Body of pancreas (tissue), 4 donors: ENCODE data around the gene MYLK. TPM values are rescaled to one million over a fixed set of nuclear protein-coding genes. Genes with fewer than 3 reads are reported as not detected.

Experiments used
- ATAC-seq: fragments of 150-250 bp; one replicate; pipeline ENCODE4 v1.9.1; 2016
- DNase-seq, 4 donors: peaks; one replicate each; pipeline ENCODE4 v3.0.0-alpha.2; 2019
- H3K27ac ChIP-seq, 4 donors: fragments of 200-600 bp; sonication (generic); 1 replicate in 3 of 4; 2 replicates in 1 of 4; pipeline versions ENCODE4 v1.5.1 to v1.6.1; 2016 to 2019; ENCODE audit warnings: mild to moderate bottlenecking in 1 of 4, mixed read lengths in 1 of 4, moderate library complexity in 1 of 4
- H3K27me3 ChIP-seq, 2 donors: fragments of 200-600 bp; sonication (generic); one replicate each; pipeline ENCODE4 v1.6.0; 2016; ENCODE audit warnings: mild to moderate bottlenecking in 1 of 2
- H3K36me3 ChIP-seq, 2 donors: fragments of 200-600 bp; sonication (generic); replicated peaks in 1 of 2; 2 replicates each; pipeline ENCODE4 v1.5.1; 2016; ENCODE audit warnings: low read depth in 2 of 2; ENCODE audit not compliant: insufficient read depth in 1 of 2
- H3K4me1 ChIP-seq: fragments of 200-600 bp; sonication (generic); one replicate; pipeline ENCODE4 v1.6.0; 2016
- H3K4me3 ChIP-seq, 2 donors: fragments of 200-600 bp; sonication (generic); 1 replicate in 1 of 2; 2 replicates in 1 of 2; pipeline ENCODE4 v1.5.1; 2016 to 2019
- H3K9me3 ChIP-seq, 3 donors: fragments of 200-600 bp; sonication (generic); 1 replicate in 2 of 3; 2 replicates in 1 of 3; pipeline ENCODE4 v1.5.1; 2016
- CTCF ChIP-seq, 7 experiments: fragments of 450-650 bp in 4 of 7; fragments of 200-600 bp in 3 of 7; sonication (generic) in 3 of 7; IDR thresholded peaks; one replicate each; pipeline ENCODE4 v1.5.1; 2016 to 2019; ENCODE audit warnings: antibody characterized with exemption in 7 of 7
- POLR2A ChIP-seq, 3 donors: fragments of 450-650 bp; IDR thresholded peaks; one replicate each; pipeline ENCODE4 v1.6.1; 2016; ENCODE audit warnings: antibody characterized with exemption in 3 of 3, mild to moderate bottlenecking in 2 of 3
- WGBS, 2 donors: methylation state at CpG; one replicate each; pipeline ENCODE4 v1.1.5; 2017; 5-methylcytosine and 5-hydroxymethylcytosine counted together
- intact Hi-C: fragments of 100-400 bp; cut with DNase I; formaldehyde crosslinking; loops from one replicate; pipeline ENCODE4 v1.15.1; 2023
- total RNA-seq, 2 donors: library from RNA; depleted of rRNA; stranded (reverse); fragments of >200 nt; gene quantifications; one replicate each; pipeline ENCODE4 v1.1.0, GENCODE V29; 2016

The MYLK gene
- total RNA-seq, 2 donors from 2014 or later = 7.6 to 36.6 TPM

- Histone ChIP-seq H3K27me3 (no peaks in the 10 kb centered on the region), H3K36me3 (no peaks in the 10 kb centered on the region), H3K4me1 (peaks cover 4% of the 10 kb centered on the region), H3K4me3 (no peak overlapping the region), H3K27ac (no peak overlapping the region), H3K9me3 (no peaks in the 10 kb centered on the region)
- 78 to 88% methylated on average over 2 of the region's 2 CpGs for WGBS, 2 donors
- ATAC-seq = no peak
- intact Hi-C loops = no loop called here
- no peak for DNase-seq
- TF ChIP-seq POLR2A (IDR thresholded peaks at IDR 0.05) = no peak
Measured at GRCh38 chr3:123788710-123789109, 95.4 kb downstream of the MYLK start.

GRCh38 chr3:123787133-123787532 is 97.0 kb downstream of the MYLK start:
- DNase-seq (no peak), ATAC-seq (no peak)
- TF ChIP-seq POLR2A (IDR thresholded peaks at IDR 0.05) (no peak), CTCF (IDR thresholded peaks at IDR 0.05) (no peak)
- no peaks in the 10 kb centered on the region for H3K27me3 ChIP-seq
- 84 to 87% methylated on average over 5 of the region's 5 CpGs for WGBS, 2 donors
- no peak overlapping the region for H3K27ac ChIP-seq
- no peak overlapping the region for H3K4me3 ChIP-seq
- H3K9me3 ChIP-seq = no peaks in the 10 kb centered on the region
- intact Hi-C loops = no loop called here
- peaks cover 5% of the 10 kb centered on the region for H3K4me1 ChIP-seq
- H3K36me3 ChIP-seq = no peaks in the 10 kb centered on the region

- Histone ChIP-seq H3K27me3 (no peaks in the 10 kb centered on the region), H3K27ac (no peak overlapping the region), H3K9me3 (no peaks in the 10 kb centered on the region), H3K36me3 (no peaks in the 10 kb centered on the region), H3K4me3 (no peak overlapping the region), H3K4me1 (peaks cover 5% of the 10 kb centered on the region)
- intact Hi-C loops = no loop called here
- ATAC-seq (no peak), DNase-seq (no peak)
- TF ChIP-seq POLR2A (IDR thresholded peaks at IDR 0.05) (no peak), CTCF (IDR thresholded peaks at IDR 0.05) (no peak)
- 93 to 95% methylated on average over 3 of the region's 3 CpGs for WGBS, 2 donors
Measured at GRCh38 chr3:123785602-123786001, 98.5 kb downstream of the MYLK start.

- TF ChIP-seq POLR2A (IDR thresholded peaks at IDR 0.05) = no peak
- TF ChIP-seq CTCF (IDR thresholded peaks at IDR 0.05) = no peak
- DNase-seq = no peak
- Histone ChIP-seq H3K27ac (peak overlapping the region in 2 of 4 donors; percentile 50 to 54), H3K9me3 (no peaks in the 10 kb centered on the region), H3K36me3 (no peaks in the 10 kb centered on the region), H3K4me1 (peaks cover 18% of the 10 kb centered on the region), H3K4me3 (no peak overlapping the region), H3K27me3 (no peaks in the 10 kb centered on the region)
- no peak for ATAC-seq
- 71 to 79% methylated on average over 4 of the region's 4 CpGs for WGBS, 2 donors
- intact Hi-C loops = no loop called here
Measured at GRCh38 chr3:123783811-123784210, 100.3 kb downstream of the MYLK start.

GRCh38 chr3:123783050-123783689 is 101.0 kb downstream of the MYLK start:
- H3K27me3 ChIP-seq = no peaks in the 10 kb centered on the region
- DNase-seq (no peak), ATAC-seq (no peak)
- H3K36me3 ChIP-seq = no peaks in the 10 kb centered on the region
- no peak overlapping the region for H3K4me3 ChIP-seq
- TF ChIP-seq CTCF (IDR thresholded peaks at IDR 0.05) (no peak), POLR2A (IDR thresholded peaks at IDR 0.05) (no peak)
- WGBS, 2 donors = 30 to 45% methylated on average over 1 of the region's 1 CpG
- H3K9me3 ChIP-seq = no peaks in the 10 kb centered on the region
- intact Hi-C loops = no loop called here
- H3K27ac ChIP-seq = peak overlapping the region in 1 of 4 donors; percentile 54
- H3K4me1 ChIP-seq = peaks cover 22% of the 10 kb centered on the region
